SK-N-MC (cell line): Measurements from ENCODE around the gene HNF1A.

Source experiments
- DNase-seq: peaks from one replicate; pipeline ENCODE4 v3.0.0-alpha.2; 2011; ENCODE audit warnings: low read depth, low spot score
- H3K27ac ChIP-seq: fragments of 200-600 bp; sonication (generic); 2 replicates; pipeline ENCODE4 v1.5.1; 2016; ENCODE audit warnings: mixed run types
- H3K36me3 ChIP-seq: fragments of 200-600 bp; sonication (generic); 2 replicates; pipeline ENCODE4 v1.6.1; 2017; ENCODE audit warnings: antibody characterized with exemption, low read length, mixed read lengths; ENCODE audit not compliant: insufficient read depth
- H3K4me3 ChIP-seq: fragments of 200-600 bp; sonication (generic); 2 replicates; pipeline ENCODE4 v1.5.1; 2016
- H3K9ac ChIP-seq: fragments of 200-600 bp; sonication (generic); 2 replicates; pipeline ENCODE4 v1.8.0; 2017; ENCODE audit warnings: mixed run types, mixed read lengths; ENCODE audit not compliant: insufficient read length
- H3K9me3 ChIP-seq: fragments of 200-600 bp; sonication (generic); 2 replicates; pipeline ENCODE4 v1.6.1; 2017; ENCODE audit warnings: low read depth, mild to moderate bottlenecking, antibody characterized with exemption, low read length, moderate library complexity, mixed read lengths
- EZH2 ChIP-seq: fragments of 200-600 bp; sonication (generic); IDR thresholded peaks from one replicate; pipeline ENCODE4 v1.6.1; 2017; ENCODE audit warnings: antibody characterized with exemption
- FOXP2 ChIP-seq: optimal IDR thresholded peaks from 2 replicates; pipeline ENCODE3; 2011; ENCODE audit warnings: mild to moderate bottlenecking, moderate library complexity; ENCODE audit not compliant: insufficient read depth; ENCODE audit errors: extremely low read length, control extremely low read depth
- POLR2AphosphoS5 ChIP-seq: IDR thresholded peaks from 2 replicates; pipeline ENCODE4 v1.6.1; 2012; ENCODE audit warnings: mild to moderate bottlenecking, low read depth, low read length, borderline replicate concordance

HNF1A gene

DNA sequence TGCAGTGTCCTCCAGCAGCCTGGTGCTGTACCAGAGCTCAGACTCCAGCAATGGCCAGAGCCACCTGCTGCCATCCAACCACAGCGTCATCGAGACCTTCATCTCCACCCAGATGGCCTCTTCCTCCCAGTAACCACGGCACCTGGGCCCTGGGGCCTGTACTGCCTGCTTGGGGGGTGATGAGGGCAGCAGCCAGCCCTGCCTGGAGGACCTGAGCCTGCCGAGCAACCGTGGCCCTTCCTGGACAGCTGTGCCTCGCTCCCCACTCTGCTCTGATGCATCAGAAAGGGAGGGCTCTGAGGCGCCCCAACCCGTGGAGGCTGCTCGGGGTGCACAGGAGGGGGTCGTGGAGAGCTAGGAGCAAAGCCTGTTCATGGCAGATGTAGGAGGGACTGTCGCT is 22.7 kb downstream of the HNF1A start:
- H3K9ac ChIP-seq: no peak overlapping the region
- no peak overlapping the region for H3K27ac ChIP-seq
- H3K4me3 ChIP-seq: no peak overlapping the region
- H3K36me3 ChIP-seq: peaks cover 18% of the 10 kb centered on the region; the same call in 1 of the 2 replicates
- DNase-seq: no peak
- H3K9me3 ChIP-seq: no peaks in the 10 kb centered on the region
- TF ChIP-seq EZH2 (no peak), FOXP2 (no peak)

- Histone ChIP-seq H3K4me3 (no peak overlapping the region), H3K9ac (no peak overlapping the region), H3K27ac (no peak overlapping the region), H3K9me3 (no peaks in the 10 kb centered on the region), H3K36me3 (peaks cover 18% of the 10 kb centered on the region; the same call in 1 of the 2 replicates)
- no peak for DNase-seq
- TF ChIP-seq EZH2 (no peak), POLR2AphosphoS5 (no peak), FOXP2 (no peak)
Observed at GRCh38 chr12:121001841-121002483, 23.6 kb downstream of the HNF1A start.

DNA sequence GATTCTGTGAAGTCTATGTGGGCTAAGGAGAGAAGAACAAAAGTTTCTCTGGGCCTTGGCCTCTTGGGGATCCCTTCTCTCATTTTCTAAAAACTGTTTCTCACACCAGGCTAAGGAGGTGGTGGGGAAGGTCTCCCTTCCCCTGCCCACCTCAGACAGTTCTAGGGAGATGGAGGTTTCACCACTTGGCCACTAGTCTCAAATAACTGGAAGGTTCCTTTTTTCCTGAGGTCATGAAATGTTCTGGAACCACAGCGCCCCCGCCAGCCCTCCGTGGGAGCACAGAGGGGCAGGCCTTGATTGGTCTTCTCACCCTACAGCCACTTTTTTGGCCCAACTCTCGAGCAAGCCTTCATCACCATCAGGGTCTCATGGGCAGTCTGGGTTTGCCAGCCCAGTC is 25.3 kb downstream of the HNF1A start:
- H3K36me3 ChIP-seq: peaks cover 26% of the 10 kb centered on the region; the same call in 1 of the 2 replicates
- H3K9me3 ChIP-seq: no peaks in the 10 kb centered on the region
- H3K9ac ChIP-seq: no peak overlapping the region
- no peak for DNase-seq
- no peak overlapping the region for H3K4me3 ChIP-seq
- H3K27ac ChIP-seq: no peak overlapping the region
- TF ChIP-seq FOXP2 (no peak), EZH2 (no peak), POLR2AphosphoS5 (no peak)

DNA sequence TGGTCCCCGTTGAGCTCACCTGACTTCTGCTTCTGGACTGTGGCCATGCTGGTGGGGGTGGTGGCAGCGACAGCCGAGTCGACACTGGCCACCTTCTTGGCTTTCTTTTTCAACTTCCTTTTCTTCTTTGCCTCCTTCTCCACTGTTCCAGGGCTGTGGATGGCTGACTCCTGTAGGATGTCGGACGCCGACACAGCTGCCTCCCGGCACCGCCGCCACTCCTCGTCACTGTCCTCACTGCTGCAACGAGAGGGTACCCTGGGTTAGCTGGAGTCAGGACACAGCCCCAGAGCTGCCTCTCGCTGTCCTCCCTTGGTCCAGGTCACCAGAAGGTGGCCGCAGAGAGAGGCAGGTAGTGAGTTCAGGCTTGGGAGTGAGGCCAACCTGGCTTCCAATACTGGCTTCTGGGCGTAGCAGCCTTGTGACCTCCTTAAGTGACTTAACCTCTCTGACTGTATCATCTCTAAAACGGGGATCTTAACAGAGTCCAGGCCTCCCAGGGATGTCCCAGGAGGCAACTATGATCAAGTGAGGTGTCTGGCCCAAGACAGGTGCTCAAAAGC is 26.0 kb downstream of the HNF1A start:
- no peak for DNase-seq
- Histone ChIP-seq H3K27ac (no peak overlapping the region), H3K9me3 (no peaks in the 10 kb centered on the region), H3K4me3 (no peak overlapping the region), H3K36me3 (peaks cover 33% of the 10 kb centered on the region), H3K9ac (no peak overlapping the region)
- TF ChIP-seq EZH2: no peak
- TF ChIP-seq POLR2AphosphoS5: no peak
- no peak for TF ChIP-seq FOXP2

DNA sequence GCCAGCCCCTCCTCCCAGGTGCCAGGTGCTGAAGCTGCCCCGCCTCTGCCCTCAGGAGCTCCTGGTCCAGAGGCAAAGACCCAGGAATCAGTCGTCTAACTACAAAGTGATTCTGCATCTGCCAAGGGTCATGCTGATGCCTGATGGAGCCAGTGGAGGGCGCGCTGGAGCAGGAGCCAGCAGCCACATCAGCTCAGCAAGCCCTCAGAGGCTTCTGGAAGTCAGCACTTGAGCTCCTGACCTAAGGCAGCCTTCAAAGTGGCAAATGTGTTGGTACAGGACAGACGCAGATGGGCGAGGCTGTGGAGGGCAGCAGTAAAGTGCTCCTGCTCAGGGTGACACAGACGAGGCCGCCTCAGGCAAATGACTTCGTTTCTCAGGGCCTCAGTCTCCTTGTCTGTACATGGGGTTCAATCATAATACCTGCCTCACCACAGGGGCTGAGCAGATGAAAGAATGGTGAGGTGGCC is 27.0 kb downstream of the HNF1A start:
- no peak for TF ChIP-seq EZH2
- H3K9ac ChIP-seq: no peak overlapping the region
- H3K9me3 ChIP-seq: no peaks in the 10 kb centered on the region
- DNase-seq: no peak
- peaks cover 42% of the 10 kb centered on the region for H3K36me3 ChIP-seq
- no peak overlapping the region for H3K27ac ChIP-seq
- H3K4me3 ChIP-seq: no peak overlapping the region

DNA sequence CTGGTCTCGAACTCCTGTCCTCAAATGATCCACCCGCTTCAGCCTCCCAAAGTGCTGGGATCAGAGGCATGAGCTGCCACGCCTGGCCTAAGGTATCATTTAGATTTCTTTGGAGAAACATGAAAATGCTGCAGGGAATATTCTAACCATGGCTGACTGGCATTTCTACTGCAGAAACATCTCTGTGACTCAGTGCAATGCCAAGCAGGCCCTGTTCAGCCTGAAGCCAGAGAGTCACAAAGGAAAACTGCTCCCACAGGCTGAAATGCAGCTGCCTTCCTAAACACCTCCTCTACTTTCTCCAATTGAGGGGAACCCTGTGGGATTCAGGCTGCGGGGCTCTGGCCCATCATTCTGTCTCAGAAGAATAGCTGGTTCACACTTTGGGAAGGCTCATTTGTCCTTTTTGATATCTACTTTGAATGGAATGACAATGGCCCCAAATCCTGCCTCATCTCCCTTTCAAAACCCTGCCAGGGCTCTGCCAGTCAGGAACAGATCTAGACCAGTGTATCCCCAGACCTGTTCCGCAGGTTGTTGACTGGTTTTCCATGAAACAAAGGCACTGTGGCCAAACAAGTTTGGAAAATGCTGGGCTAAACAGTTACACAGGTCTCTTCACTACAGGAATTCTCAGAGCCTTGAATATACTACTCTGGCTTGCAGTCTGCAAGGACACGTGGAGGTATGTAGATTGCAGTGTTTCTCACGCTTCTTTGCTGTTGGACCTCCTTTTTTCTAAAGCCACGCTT is 30.2 kb downstream of the HNF1A start:
- H3K4me3 ChIP-seq: no peak overlapping the region
- no peak for DNase-seq
- H3K27ac ChIP-seq: no peak overlapping the region
- H3K9me3 ChIP-seq: no peaks in the 10 kb centered on the region
- no peak overlapping the region for H3K9ac ChIP-seq
- TF ChIP-seq POLR2AphosphoS5 (no peak), FOXP2 (no peak)
- peaks cover 44% of the 10 kb centered on the region for H3K36me3 ChIP-seq

DNA sequence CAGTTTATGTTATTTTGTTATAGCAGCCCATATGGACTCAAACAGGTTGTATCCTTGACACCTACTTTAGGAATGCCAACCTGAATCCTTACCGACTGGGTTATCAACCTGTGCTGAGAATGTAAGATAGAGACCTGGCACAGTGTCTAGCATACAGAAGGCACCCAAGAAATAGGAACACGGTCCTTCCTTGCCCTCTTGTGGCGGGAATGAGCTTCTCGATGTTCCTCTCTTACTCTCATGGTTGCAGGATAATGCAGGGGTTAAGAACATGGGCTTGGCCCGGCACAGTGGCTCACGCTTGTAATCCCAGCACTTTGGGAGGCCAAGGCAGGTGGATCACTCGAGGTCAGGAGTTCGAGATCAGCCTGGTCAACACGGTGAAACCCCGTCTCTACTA is 31.4 kb downstream of the HNF1A start:
- H3K27ac ChIP-seq: no peak overlapping the region
- H3K9ac ChIP-seq: no peak overlapping the region
- no peak overlapping the region for H3K4me3 ChIP-seq
- TF ChIP-seq FOXP2: no peak
- no peak for TF ChIP-seq EZH2
- no peak for TF ChIP-seq POLR2AphosphoS5
- no peak for DNase-seq
- H3K36me3 ChIP-seq: peaks cover 32% of the 10 kb centered on the region
- H3K9me3 ChIP-seq: no peaks in the 10 kb centered on the region

GRCh38 chr12:121010860-121011259 is 32.5 kb downstream of the HNF1A start:
- Histone ChIP-seq H3K9ac (no peak overlapping the region), H3K27ac (no peak overlapping the region), H3K4me3 (no peak overlapping the region), H3K9me3 (no peaks in the 10 kb centered on the region), H3K36me3 (peaks cover 31% of the 10 kb centered on the region)
- no peak for DNase-seq
- TF ChIP-seq FOXP2 (no peak), POLR2AphosphoS5 (no peak), EZH2 (no peak)

GRCh38 chr12:121011820-121012219 is 33.5 kb downstream of the HNF1A start:
- no peak for TF ChIP-seq EZH2
- no peak for TF ChIP-seq POLR2AphosphoS5
- no peak for DNase-seq
- no peaks in the 10 kb centered on the region for H3K9me3 ChIP-seq
- no peak overlapping the region for H3K9ac ChIP-seq
- no peak overlapping the region for H3K27ac ChIP-seq
- peaks cover 31% of the 10 kb centered on the region for H3K36me3 ChIP-seq
- H3K4me3 ChIP-seq: no peak overlapping the region
